ES-I3 (cell line): ENCODE measurements around the gene VAC14.
"Not testable (repeated sequence)": the region's sequence is repeated elsewhere in the genome, so short reads cannot be mapped to it uniquely, and the experiment has no call there.

Source experiments
- H3K36me3 ChIP-seq: 2 replicates; pipeline ENCODE4 v1.6.1; 2013; ENCODE audit warnings: mild to moderate bottlenecking, low read length, control low read depth, moderate library complexity; ENCODE audit not compliant: insufficient read depth
- H3K4me1 ChIP-seq: 2 replicates; pipeline ENCODE4 v1.6.1; 2013; ENCODE audit warnings: mild to moderate bottlenecking, control low read depth, low read length; ENCODE audit not compliant: insufficient read depth
- H3K9ac ChIP-seq: 2 replicates; pipeline ENCODE4 v1.6.1; 2013; ENCODE audit warnings: low read depth, mild to moderate bottlenecking, low read length, moderate library complexity
- H3K9me3 ChIP-seq: 2 replicates; pipeline ENCODE4 v1.6.1; 2013; ENCODE audit warnings: mild to moderate bottlenecking, low read length, moderate library complexity; ENCODE audit not compliant: control insufficient read depth, insufficient read depth

VAC14 gene

DNA sequence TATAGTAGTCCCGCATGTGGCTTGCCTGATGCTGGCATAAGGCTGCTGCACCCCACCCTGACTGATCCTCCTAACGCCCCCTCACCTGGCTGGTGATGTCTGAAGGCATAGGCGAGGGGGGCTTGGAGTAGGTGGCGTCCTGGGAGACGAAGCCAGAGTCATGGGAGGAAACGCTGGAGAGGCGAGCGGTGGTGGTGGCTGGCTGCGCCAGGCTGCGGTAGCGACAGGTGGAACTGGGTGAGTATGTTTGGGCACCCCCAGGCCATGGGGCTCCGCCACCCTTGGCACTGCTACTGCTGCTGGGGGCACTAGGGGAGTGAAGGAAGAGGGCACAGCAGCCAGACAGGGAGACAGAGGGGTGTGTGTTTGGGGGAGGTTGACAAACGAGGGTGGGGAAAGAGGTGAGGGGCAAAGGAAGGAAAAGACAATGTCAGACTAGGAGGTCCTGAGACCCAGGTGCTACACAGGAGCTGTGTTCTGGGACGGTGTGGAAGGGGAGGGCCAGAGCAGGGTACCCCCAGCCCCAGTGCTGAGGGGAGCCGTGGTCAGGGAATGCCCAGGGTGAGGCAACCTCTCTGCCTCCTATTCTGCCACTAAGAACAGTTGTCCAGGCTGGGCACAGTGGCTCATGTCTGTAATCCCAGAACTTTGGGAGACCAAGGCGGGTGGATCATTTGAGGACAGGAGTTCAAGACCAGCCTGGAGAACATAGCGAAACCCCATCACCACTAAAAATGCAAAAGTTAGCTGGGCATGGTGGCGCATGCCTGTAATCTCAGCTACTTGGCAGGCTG lies 126.5 kb downstream of the VAC14 start:
- Histone ChIP-seq H3K4me1 (no peaks in the 10 kb centered on the region), H3K9ac (no peak overlapping the region), H3K9me3 (no peaks in the 10 kb centered on the region; the same call in 1 of the 2 replicates), H3K36me3 (peaks cover 3% of the 10 kb centered on the region; the same call in 1 of the 2 replicates)

DNA sequence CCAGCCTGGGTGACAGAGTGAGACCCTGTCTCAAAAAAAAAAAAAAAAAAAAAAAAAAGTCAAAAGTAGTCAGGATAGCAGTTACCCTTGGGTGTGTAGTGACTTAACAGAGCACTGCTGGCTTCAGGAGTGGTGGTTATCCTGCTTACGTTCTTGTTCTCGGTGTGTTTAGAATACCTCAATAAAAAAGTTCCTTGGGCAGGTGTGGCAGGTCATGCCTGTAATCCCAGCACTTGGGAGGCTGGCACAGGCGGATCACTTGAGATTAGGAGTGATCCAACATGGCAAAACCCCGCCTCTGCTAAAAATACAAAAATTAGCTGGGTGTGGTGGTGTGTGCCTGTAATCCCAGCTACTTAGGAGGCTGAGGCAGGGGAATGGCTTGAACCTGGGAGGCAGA lies 130.0 kb downstream of the VAC14 start:
- H3K9me3 ChIP-seq, H3K9ac ChIP-seq, H3K4me1 ChIP-seq: not testable (repeated sequence)
- H3K36me3 ChIP-seq = peaks cover 20% of the 10 kb centered on the region

DNA sequence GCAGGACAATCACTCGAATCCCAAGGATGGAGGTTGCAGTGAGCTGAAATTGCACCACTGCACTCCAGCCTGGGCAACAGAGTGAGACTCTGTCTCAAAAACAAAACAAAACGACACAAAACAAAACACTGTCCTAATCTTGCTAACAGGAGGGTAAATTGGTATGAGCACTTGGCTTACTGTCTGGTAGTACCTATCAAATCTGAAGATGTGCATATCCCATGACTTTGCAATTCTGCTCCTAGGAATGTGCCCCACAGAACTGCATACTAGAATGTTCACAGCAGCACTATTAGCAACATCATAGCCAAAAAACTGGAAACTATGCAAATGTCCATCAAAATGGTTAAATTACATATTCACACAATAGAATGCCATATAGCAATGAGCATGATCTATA lies 130.8 kb downstream of the VAC14 start:
- H3K4me1 ChIP-seq = no peaks in the 10 kb centered on the region
- no peak overlapping the region for H3K9ac ChIP-seq
- peaks cover 20% of the 10 kb centered on the region for H3K36me3 ChIP-seq
- H3K9me3 ChIP-seq = peaks cover 4% of the 10 kb centered on the region; the same call in 1 of the 2 replicates

DNA sequence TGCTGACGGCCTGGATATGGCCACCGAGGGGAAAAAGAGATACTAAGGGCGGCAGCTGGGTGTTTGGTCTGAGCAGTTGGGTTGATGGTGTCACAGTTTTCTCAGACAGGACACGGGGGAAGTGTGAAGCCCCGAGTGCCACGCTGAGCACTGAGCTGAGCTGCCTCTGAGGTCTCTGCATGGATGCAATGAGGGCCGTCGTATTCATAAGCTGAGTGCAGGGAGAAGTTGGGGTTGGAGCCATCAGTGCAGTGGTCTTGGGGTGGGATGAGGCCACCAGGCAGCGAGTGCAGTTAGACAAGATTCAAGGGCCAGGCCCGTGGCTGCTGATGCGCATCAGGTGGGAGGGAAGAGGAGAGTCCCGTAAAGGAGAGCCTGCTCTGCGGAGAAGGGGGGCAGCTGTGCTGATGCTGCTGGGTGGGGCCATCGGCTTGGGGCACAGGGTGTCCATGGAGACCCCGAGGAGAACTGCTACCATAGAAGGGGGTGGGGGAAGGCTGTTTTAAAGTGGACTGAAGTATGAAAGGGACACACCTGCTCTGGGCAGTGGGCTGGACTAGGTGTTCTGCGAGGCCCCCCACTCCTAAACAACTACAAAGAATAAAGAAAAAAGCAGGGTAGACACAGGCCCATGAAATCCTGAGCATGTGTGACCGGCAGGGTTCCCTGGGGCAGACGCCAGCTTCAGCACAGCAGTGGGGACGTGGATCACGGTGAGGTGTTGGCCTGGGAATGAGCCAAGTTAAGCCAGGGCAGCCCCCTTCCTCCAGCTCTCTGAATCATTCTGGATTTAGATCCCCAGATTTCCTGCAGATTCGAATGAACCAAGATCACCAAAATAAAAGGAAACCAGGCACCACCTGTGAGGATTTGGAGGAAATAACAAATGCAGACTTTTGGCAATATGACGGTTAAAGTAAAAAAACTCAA lies 134.9 kb downstream of the VAC14 start:
- H3K36me3 ChIP-seq = peaks cover 20% of the 10 kb centered on the region

DNA sequence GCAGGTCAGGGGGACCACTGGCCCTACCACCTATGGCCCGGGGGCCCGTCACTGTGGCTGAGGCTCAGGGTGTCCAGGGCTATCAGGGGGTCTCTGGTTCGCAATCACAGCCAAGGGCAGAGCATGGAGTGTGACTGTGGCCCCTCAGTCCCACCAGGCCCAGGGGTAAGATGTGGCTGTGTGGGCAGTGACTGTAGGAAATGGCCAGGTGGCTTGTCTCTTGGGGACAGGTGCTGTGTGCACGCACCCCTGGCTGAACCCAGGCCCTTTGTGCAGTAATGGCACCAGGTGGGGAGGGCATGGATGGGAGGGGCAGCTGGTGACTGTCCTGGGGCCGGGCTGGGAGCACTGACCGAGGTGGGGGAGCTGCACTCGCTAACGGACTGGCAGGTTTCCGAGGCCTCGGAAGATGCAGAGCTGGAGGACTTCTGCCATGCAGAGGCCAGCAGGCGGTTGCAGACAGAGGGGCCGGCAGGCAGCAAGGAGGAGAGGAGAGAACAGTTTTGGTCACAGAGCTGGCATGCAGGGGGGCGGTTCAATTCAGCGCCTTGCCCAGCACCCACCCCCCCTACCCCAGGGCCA lies 135.8 kb downstream of the VAC14 start:
- peaks cover 18% of the 10 kb centered on the region for H3K36me3 ChIP-seq
- H3K9me3 ChIP-seq = peaks cover 4% of the 10 kb centered on the region; the same call in 1 of the 2 replicates
- no peak overlapping the region for H3K9ac ChIP-seq
- H3K4me1 ChIP-seq = no peaks in the 10 kb centered on the region; the same call in 1 of the 2 replicates

More for the DNA sequence above, 134.9 kb downstream of the VAC14 start:
- Histone ChIP-seq H3K4me1 (no peaks in the 10 kb centered on the region; the same call in 1 of the 2 replicates), H3K9ac (no peak overlapping the region), H3K9me3 (peaks cover 4% of the 10 kb centered on the region; the same call in 1 of the 2 replicates)

DNA sequence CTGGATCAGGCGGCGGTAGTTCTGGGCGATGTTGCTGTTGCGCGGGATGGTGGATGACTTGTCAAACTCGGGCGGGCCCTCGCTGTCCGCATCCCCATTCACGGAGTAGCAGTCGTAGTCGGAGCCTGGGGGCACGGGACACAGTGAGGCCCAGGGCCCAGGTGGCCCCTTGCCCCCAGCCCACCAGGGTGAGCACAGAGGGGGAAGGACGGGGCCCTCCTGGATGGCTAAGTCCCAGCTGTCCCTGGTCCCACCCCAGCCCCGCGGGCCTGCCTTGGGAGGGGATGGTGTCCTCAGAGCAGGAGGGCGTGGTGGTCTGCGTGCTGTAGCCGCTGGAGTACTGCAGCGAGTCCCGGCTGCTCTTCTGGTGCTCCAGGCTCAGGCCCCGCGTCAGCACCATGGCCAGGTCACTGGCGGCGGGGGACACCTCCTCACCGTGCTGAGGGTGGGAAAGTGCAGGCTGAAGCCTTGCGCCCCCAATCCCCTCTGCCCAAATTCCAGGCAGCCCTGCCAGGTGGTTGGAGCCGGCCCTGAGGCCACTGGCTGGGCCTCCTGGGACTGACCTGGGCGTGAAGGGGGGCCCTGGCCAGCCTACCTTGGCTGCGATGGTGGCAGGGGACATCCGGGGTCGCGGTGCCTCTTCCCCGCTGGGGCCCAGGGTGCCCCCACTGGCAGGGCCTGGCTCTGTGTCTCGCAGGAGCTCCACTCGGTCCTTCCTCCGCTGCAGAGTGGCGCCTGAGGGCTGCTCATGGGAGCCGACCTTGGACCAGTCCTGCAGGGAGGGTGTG lies 136.4 kb downstream of the VAC14 start:
- Histone ChIP-seq H3K36me3 (peaks cover 17% of the 10 kb centered on the region), H3K9me3 (peaks cover 4% of the 10 kb centered on the region; the same call in 1 of the 2 replicates), H3K4me1 (no peaks in the 10 kb centered on the region; the same call in 1 of the 2 replicates), H3K9ac (no peak overlapping the region)

DNA sequence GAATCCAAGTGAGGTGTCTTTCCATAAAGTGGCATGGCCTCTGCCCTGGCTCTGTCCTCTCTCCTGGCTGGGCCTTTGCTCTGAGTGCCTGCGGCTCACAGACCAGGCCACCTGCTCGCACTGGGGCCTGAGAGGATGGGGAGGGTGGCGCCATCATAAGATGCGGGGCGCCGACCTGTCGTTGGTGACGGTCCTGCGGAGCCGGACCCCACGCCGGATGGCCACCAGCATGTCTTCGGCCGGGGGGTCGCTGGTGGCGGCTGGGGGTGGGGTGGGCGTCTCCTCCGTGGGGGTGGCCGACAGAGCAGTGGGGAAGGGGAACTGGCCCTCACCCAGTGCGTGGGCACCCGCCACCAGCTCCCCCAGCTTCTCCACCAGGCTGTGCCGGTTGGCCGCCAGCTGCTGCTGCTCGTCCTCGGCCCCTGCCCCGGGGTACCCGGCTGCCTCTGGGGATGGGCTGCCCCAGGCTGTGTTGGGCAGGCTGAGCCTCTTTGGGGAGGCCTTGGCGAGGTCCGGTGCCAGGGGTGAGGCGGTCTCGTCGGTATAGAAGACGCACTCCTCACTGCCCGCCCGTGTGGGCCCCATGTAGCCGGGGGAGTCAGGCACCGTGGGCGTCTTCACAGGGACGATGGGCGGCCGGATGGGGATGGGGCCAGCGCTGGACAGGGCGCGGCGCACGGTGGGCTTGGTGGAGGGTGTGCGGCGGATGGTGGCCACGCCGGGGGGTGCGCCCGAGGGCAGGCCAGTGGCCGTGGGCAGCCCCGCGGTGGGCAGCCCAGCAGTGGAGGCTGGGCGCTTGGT lies 137.2 kb downstream of the VAC14 start:
- Histone ChIP-seq H3K9me3 (peaks cover 4% of the 10 kb centered on the region; the same call in 1 of the 2 replicates), H3K36me3 (peaks cover 17% of the 10 kb centered on the region), H3K9ac (no peak overlapping the region), H3K4me1 (no peaks in the 10 kb centered on the region; the same call in 1 of the 2 replicates)

DNA sequence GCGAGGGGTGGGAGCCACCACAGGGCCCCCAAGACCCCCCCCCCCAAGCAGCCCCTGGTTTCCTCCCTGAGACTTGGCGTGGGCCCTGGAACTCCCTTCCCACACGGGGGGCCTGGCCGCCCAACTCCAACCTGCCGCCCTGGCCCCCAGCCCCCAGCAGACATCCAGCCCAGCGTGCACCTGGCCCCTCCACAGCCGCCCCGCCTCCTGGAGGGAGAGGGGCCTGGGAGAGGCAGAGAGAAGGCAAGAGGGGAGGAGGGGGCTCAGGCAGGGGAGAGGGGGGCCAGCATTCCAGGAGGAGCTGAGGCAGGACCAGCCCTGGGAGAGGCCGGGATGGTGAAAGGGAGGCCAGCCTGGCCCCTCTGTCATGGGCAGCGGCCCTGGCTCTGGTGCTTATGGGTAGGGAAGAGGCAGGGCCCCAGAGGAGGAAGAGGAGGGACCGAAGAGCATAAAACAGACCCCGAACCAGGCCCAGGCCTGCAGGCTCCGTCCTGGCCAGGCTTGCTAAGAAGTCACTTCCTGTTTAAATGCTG lies 137.9 kb downstream of the VAC14 start:
- no peak overlapping the region for H3K9ac ChIP-seq
- peaks cover 11% of the 10 kb centered on the region for H3K36me3 ChIP-seq
- no peaks in the 10 kb centered on the region for H3K9me3 ChIP-seq
- no peaks in the 10 kb centered on the region; the same call in 1 of the 2 replicates for H3K4me1 ChIP-seq

DNA sequence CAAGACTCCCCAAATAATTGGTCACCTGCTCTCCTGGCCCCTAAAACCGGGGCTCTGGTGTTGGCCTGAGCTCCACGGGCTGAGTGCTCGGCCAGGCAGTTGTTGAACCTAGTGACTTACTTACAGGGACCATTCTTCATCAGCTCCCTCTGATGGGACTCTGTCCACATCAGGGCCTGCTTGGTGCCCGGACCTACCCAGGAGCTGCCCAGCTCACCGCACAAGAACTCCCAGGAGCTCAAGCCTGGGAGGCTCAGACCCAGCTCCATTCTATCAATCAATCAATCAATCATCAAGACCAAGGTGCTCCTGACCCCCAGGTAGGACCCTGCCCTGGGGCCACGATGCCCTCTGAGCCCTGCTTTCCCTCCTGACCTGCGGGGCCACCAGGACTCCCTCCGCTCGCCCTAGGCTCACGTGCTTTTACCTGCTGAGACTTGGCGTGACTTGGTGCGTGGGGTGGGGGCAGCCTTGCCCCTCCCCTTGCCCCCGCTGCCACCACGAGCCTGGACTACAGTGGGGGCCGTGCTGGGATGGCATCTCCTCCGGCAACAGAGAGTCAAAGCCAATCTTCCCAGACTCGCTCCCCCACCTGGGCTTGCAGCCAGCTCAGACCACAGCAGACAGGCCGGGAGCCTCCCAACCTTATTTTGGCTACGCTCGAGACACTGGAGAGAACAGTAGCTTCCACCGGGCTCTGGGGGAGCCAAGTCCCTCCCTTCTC lies 138.9 kb downstream of the VAC14 start:
- Histone ChIP-seq H3K4me1 (no peaks in the 10 kb centered on the region; the same call in 1 of the 2 replicates), H3K9ac (no peak overlapping the region), H3K36me3 (peaks cover 10% of the 10 kb centered on the region), H3K9me3 (no peaks in the 10 kb centered on the region)

DNA sequence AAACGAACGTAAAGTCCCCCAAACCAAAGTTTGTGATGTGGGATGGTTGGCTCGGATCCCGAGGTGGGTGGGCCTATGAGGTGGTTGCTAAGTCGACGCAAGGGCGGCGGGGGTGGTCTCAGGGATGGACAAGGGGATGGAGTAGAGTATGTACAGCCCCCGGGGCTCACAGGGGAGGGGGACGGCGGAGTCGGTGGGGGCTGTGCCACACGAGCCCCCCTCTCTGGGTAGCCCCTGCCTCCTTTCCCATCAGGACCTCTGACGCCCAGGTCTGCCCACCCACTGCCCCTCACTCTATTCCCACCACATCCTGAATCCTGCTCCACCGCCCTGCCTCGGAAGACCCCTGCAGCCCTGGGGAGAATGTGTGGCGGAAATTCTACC lies 139.4 kb downstream of the VAC14 start:
- Histone ChIP-seq H3K4me1 (no peaks in the 10 kb centered on the region; the same call in 1 of the 2 replicates), H3K36me3 (peaks cover 6% of the 10 kb centered on the region), H3K9ac (no peak overlapping the region), H3K9me3 (no peaks in the 10 kb centered on the region)

DNA sequence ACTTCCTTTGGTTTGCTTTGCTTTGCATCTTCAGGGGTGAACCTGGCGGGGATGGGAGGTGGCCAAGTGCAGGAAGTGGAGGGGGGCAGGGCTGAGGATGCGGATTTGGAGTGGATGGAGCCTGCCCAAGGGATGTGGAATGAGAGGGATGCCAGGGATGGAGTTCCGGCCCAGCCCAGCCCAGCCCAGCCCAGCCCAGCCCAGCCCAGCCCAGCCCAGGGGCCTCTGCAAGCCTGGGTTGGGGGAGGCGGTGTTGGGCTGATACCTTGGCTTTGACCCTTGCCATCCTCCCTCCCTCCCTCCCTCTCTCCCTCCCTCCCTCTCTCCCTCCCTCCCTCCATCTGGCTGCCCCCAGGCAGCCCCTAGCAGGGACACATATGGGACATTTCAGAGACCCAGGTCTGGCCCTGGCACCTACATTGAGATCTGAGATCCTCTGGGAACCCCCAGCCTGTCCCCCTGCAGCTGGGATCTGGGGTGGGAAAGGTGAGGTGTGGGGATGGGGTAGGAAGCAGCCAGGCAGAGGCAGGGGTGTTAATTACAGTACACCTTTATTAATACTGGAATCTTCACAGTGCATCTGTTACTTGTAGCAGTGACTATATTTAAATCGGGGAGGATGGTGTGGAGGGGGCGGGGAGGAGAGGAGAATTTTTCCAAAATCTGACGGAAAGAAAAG lies 140.1 kb downstream of the VAC14 start:
- H3K4me1 ChIP-seq = no peaks in the 10 kb centered on the region; the same call in 1 of the 2 replicates
- no peaks in the 10 kb centered on the region for H3K9me3 ChIP-seq
- no peaks in the 10 kb centered on the region; the same call in 1 of the 2 replicates for H3K36me3 ChIP-seq
- H3K9ac ChIP-seq = no peak overlapping the region
